GM19455 (cell line): ENCODE measurements around the gene ZNF780B.
"Not testable (repeated sequence)": the region's sequence is repeated elsewhere in the genome, so short reads cannot be mapped to it uniquely, and the experiment has no call there.

Experiments used
- ATAC-seq: cut with Tn5 transposase; IDR thresholded peaks from one replicate; pipeline ENCODE4 v1.9.1; 2021; ENCODE audit not compliant: unreplicated experiment

Gene ZNF780B

GRCh38 chr19:40041718-40042117 is 14.3 kb downstream of the ZNF780B start:
- ATAC-seq: not testable (repeated sequence)

GRCh38 chr19:40038047-40038446 is 18.0 kb downstream of the ZNF780B start:
- not testable (repeated sequence) for ATAC-seq

- no peak for ATAC-seq
Measured at GRCh38 chr19:40035996-40036395, 20.0 kb downstream of the ZNF780B start.

GRCh38 chr19:40033989-40034560 is 22.0 kb downstream of the ZNF780B start:
- no peak for ATAC-seq

- ATAC-seq: no peak
Measured at GRCh38 chr19:40026597-40026970, 29.4 kb downstream of the ZNF780B start.

GRCh38 chr19:40025938-40026596 is 30.0 kb downstream of the ZNF780B start:
- ATAC-seq: no peak

GRCh38 chr19:40023969-40024368 is 32.1 kb downstream of the ZNF780B start:
- no peak for ATAC-seq

- no peak for ATAC-seq
Measured at GRCh38 chr19:40013991-40014390, 42.0 kb downstream of the ZNF780B start.

- no peak for ATAC-seq
Measured at GRCh38 chr19:40009674-40010073, 46.4 kb downstream of the ZNF780B start.

- no peak for ATAC-seq
Measured at GRCh38 chr19:40006273-40006691, 49.7 kb downstream of the ZNF780B start.

- no peak for ATAC-seq
Measured at GRCh38 chr19:40005691-40006272, 50.2 kb downstream of the ZNF780B start.

- no peak for ATAC-seq
Measured at GRCh38 chr19:39998501-39998900, 57.5 kb downstream of the ZNF780B start.

GRCh38 chr19:39997638-39998216 is 58.3 kb downstream of the ZNF780B start:
- no peak for ATAC-seq

GRCh38 chr19:39996811-39997637 is 59.0 kb downstream of the ZNF780B start, which contains the start of gene ZNF546:
Gene ZNF546 (plus strand): TSS chr19:39997060. CDS start chr19:39998327, 1,267 bp downstream.
- ATAC-seq: no peak

GRCh38 chr19:39996218-39996810 is 59.7 kb downstream of the ZNF780B start:
- ATAC-seq: no peak

- ATAC-seq: no peak
Measured at GRCh38 chr19:39995794-39996193, 60.2 kb downstream of the ZNF780B start.

GRCh38 chr19:39994361-39994760 is 61.7 kb downstream of the ZNF780B start:
- no peak for ATAC-seq

GRCh38 chr19:39993605-39994004 is 62.4 kb downstream of the ZNF780B start:
- no peak for ATAC-seq

GRCh38 chr19:39987596-39987995 is 68.4 kb downstream of the ZNF780B start:
- no peak for ATAC-seq

- no peak for ATAC-seq
Measured at GRCh38 chr19:39987167-39987566, 68.9 kb downstream of the ZNF780B start.

- ATAC-seq: no peak
Measured at GRCh38 chr19:39986643-39987042, 69.4 kb downstream of the ZNF780B start.
